ENCODE data around the gene HYDIN. TPM values are rescaled to one million over a fixed set of nuclear protein-coding genes. Genes with fewer than 3 reads are reported as not detected.

The HYDIN gene
- total RNA-seq, 1 donor from 2014 or later = 7.5 TPM

GRCh38 chr16:70809392-70810060 lies 421.0 kb downstream of the HYDIN start:
- Mint-ChIP-seq H3K27me3 (ENCODE audit: low read depth) (peaks cover 48% of the 10 kb centered on the region), H3K36me3 (ENCODE audit: low read depth) (no peaks in the 10 kb centered on the region), H3K9me3 (no peaks in the 10 kb centered on the region), H3K27ac (ENCODE audit: unreplicated experiment) (no peak overlapping the region), H3K4me3 (no peak overlapping the region), H3K4me1 (no peaks in the 10 kb centered on the region)
- DNase-seq (ENCODE audit: low read depth, low spot score) = no peak
- TF ChIP-seq, protein P1, sequence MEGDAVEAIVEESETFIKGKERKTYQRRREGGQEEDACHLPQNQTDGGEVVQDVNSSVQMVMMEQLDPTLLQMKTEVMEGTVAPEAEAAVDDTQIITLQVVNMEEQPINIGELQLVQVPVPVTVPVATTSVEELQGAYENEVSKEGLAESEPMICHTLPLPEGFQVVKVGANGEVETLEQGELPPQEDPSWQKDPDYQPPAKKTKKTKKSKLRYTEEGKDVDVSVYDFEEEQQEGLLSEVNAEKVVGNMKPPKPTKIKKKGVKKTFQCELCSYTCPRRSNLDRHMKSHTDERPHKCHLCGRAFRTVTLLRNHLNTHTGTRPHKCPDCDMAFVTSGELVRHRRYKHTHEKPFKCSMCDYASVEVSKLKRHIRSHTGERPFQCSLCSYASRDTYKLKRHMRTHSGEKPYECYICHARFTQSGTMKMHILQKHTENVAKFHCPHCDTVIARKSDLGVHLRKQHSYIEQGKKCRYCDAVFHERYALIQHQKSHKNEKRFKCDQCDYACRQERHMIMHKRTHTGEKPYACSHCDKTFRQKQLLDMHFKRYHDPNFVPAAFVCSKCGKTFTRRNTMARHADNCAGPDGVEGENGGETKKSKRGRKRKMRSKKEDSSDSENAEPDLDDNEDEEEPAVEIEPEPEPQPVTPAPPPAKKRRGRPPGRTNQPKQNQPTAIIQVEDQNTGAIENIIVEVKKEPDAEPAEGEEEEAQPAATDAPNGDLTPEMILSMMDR (conservative IDR thresholded peaks at IDR 0.05) = no peak

DNA sequence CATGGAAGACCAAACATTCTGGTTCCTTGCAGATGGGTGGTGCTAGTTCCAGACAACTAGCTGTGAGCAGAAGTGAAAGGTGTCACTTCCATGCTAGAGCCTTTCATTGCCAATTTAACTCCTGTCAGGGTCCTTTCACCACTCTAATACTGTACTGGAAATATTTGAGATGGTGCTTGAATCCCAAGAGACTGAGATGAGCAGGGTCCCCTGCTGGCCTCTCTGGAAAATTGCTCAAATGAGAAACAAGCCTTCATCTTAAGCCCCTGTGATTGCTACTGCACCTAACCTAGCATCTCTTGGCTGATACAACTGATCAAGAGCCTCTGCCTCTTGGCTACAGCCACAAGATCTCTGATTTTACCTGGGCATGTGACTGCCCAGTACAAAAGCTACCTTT lies 422.2 kb downstream of the HYDIN start:
- H3K9me3 Mint-ChIP-seq = peaks cover 2% of the 10 kb centered on the region
- no peaks in the 10 kb centered on the region for H3K4me1 Mint-ChIP-seq
- H3K27me3 Mint-ChIP-seq (ENCODE audit: low read depth) = peaks cover 57% of the 10 kb centered on the region
- H3K4me3 Mint-ChIP-seq = no peak overlapping the region
- no peak overlapping the region for H3K27ac Mint-ChIP-seq (ENCODE audit: unreplicated experiment)
- TF ChIP-seq, protein P1 (conservative IDR thresholded peaks at IDR 0.05) = peak; percentile 21
- DNase-seq (ENCODE audit: low read depth, low spot score) = no peak
- no peaks in the 10 kb centered on the region for H3K36me3 Mint-ChIP-seq (ENCODE audit: low read depth)

DNA sequence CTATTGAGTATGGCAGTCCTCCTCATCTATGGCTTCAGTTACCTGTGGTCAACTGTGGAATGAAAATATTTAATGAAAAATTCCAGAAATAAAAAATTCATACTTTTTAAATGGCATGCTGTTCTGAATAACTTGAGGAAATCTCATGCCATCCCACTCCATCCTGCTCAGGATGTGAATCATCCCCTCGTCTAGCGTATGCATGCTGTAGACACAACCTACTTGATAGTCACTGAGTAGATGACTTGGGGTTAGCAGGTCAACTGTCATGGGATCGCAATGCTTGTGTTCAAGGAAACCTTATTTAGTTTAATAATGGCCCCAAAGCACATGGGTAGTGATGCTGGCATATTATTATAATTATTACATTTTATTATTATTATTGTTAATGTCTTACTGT lies 424.7 kb downstream of the HYDIN start:
- Mint-ChIP-seq H3K4me3 (no peak overlapping the region), H3K27me3 (ENCODE audit: low read depth) (peaks cover 72% of the 10 kb centered on the region), H3K4me1 (peaks cover 8% of the 10 kb centered on the region), H3K9me3 (peaks cover 2% of the 10 kb centered on the region), H3K27ac (ENCODE audit: unreplicated experiment) (no peak overlapping the region), H3K36me3 (ENCODE audit: low read depth) (no peaks in the 10 kb centered on the region)
- DNase-seq (ENCODE audit: low read depth, low spot score) = no peak
- TF ChIP-seq, protein P1 (conservative IDR thresholded peaks at IDR 0.05) = no peak

DNA sequence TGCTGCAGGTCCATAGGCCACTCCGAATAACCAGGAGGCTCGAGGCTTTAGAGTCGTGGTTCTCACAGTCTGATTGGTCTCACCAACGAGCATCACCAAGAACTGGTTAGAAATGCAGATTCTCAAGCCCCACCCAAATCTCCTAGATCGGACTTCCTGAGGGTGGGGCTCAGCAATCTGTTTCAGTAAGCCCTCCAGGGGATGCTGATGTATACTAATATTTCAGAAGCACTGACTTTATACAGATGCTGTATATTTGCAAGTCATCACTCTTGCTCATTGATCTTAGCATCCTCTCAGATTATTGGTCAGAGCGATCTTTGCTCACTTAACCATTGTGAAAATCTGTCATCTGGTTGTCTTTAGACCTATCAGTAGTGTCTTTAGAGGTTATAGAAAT lies 425.1 kb downstream of the HYDIN start:
- peaks cover 10% of the 10 kb centered on the region for H3K4me1 Mint-ChIP-seq
- DNase-seq (ENCODE audit: low read depth, low spot score) = no peak
- no peak overlapping the region for H3K4me3 Mint-ChIP-seq
- TF ChIP-seq, protein P1 (conservative IDR thresholded peaks at IDR 0.05) = no peak
- H3K27me3 Mint-ChIP-seq (ENCODE audit: low read depth) = peaks cover 72% of the 10 kb centered on the region
- H3K36me3 Mint-ChIP-seq (ENCODE audit: low read depth) = no peaks in the 10 kb centered on the region
- H3K27ac Mint-ChIP-seq (ENCODE audit: unreplicated experiment) = no peak overlapping the region
- H3K9me3 Mint-ChIP-seq = peaks cover 2% of the 10 kb centered on the region

DNA sequence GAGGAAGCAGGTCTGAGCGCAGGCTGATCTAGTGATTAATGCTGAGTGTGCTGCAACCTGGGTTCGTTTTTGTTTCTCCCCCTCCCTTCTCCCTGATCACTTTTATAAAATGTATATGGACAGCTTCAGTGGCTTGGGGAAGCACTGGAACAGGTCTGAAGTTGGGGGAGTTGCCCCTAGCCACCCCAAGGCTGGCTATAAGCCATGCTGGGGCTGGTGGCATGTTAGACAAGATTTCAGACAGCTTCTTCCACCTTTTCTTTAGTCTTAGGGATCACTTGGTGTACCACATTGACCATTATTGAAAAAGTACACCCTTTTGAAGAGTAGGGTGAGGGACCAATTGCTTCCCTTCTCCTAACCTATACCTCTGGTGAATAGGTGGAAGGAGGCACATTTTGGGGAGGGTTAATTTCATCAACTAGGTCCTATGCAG lies 425.8 kb downstream of the HYDIN start:
- H3K4me1 Mint-ChIP-seq = peaks cover 15% of the 10 kb centered on the region
- TF ChIP-seq, protein P1 (conservative IDR thresholded peaks at IDR 0.05) = no peak
- peaks cover 2% of the 10 kb centered on the region for H3K9me3 Mint-ChIP-seq
- H3K27ac Mint-ChIP-seq (ENCODE audit: unreplicated experiment) = no peak overlapping the region
- peaks cover 67% of the 10 kb centered on the region for H3K27me3 Mint-ChIP-seq (ENCODE audit: low read depth)
- no peak overlapping the region for H3K4me3 Mint-ChIP-seq
- DNase-seq (ENCODE audit: low read depth, low spot score) = no peak
- no peaks in the 10 kb centered on the region for H3K36me3 Mint-ChIP-seq (ENCODE audit: low read depth)

Data from neural crest cell (in vitro differentiated cells).